ENCODE data around the gene GTF2IRD1.
"Not testable (repeated sequence)": the region's sequence is repeated elsewhere in the genome, so short reads cannot be mapped to it uniquely, and the experiment has no call there.

Gene GTF2IRD1

DNA sequence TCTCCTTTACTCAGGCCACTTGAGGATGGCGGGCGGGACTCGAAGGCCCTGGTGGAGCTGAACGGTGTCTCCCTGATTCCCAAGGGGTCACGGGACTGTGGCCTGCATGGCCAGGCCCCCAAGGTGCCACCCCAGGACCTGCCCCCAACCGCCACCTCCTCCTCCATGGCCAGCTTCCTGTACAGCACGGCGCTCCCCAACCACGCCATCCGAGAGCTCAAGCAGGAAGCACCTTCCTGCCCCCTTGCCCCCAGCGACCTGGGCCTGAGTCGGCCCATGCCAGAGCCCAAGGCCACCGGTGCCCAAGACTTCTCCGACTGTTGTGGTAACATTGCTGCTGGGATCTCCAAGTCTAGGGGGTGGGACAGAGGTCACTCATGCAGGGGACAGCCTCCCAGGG, 65.7 kb downstream of the GTF2IRD1 start:
- no peak overlapping the region for H3K4me3 Mint-ChIP-seq
- no peaks in the 10 kb centered on the region for H3K27me3 Mint-ChIP-seq (ENCODE audit: low read depth)
- H3K9me3 Mint-ChIP-seq = peaks cover 9% of the 10 kb centered on the region
- H3K36me3 Mint-ChIP-seq (ENCODE audit: low read depth) = no peaks in the 10 kb centered on the region
- H3K4me1 Mint-ChIP-seq (ENCODE audit: low read depth) = no peaks in the 10 kb centered on the region
- no peak overlapping the region for H3K27ac Mint-ChIP-seq

DNA sequence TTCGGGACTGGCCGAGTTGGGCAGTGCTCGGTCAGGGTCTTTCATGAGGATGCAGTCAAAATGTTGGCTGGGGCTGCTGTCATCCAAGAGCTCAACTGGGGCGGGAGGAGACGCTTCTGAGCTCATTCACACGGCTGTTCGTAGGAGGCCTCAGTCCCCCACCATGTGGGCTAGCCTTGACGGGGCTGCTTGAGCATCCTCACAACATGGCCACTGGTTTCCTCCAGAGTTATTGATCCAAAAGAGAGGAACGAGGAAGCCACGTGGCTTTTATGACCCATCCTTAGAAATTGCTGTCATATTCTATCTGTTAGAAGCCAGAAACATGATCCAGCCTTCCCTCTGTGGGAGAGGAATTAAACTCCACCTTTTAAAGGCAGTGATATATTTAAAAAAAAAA, 68.1 kb downstream of the GTF2IRD1 start:
- Mint-ChIP-seq H3K27ac (no peak overlapping the region), H3K27me3 (ENCODE audit: low read depth) (no peaks in the 10 kb centered on the region), H3K4me1 (ENCODE audit: low read depth) (no peaks in the 10 kb centered on the region), H3K9me3 (peaks cover 9% of the 10 kb centered on the region), H3K4me3 (no peak overlapping the region), H3K36me3 (ENCODE audit: low read depth) (no peaks in the 10 kb centered on the region)

GRCh38 chr7:74522281-74522905, 68.7 kb downstream of the GTF2IRD1 start:
- no peak overlapping the region for H3K4me3 Mint-ChIP-seq
- H3K36me3 Mint-ChIP-seq (ENCODE audit: low read depth) = no peaks in the 10 kb centered on the region
- peaks cover 9% of the 10 kb centered on the region for H3K9me3 Mint-ChIP-seq
- H3K27me3 Mint-ChIP-seq (ENCODE audit: low read depth) = no peaks in the 10 kb centered on the region
- no peaks in the 10 kb centered on the region for H3K4me1 Mint-ChIP-seq (ENCODE audit: low read depth)
- no peak overlapping the region for H3K27ac Mint-ChIP-seq

- Mint-ChIP-seq H3K9me3 (peaks cover 9% of the 10 kb centered on the region), H3K27me3 (ENCODE audit: low read depth) (no peaks in the 10 kb centered on the region), H3K36me3 (ENCODE audit: low read depth) (no peaks in the 10 kb centered on the region), H3K27ac (no peak overlapping the region), H3K4me1 (ENCODE audit: low read depth) (no peaks in the 10 kb centered on the region), H3K4me3 (no peak overlapping the region)
Observed at GRCh38 chr7:74523015-74523414, 69.3 kb downstream of the GTF2IRD1 start.

DNA sequence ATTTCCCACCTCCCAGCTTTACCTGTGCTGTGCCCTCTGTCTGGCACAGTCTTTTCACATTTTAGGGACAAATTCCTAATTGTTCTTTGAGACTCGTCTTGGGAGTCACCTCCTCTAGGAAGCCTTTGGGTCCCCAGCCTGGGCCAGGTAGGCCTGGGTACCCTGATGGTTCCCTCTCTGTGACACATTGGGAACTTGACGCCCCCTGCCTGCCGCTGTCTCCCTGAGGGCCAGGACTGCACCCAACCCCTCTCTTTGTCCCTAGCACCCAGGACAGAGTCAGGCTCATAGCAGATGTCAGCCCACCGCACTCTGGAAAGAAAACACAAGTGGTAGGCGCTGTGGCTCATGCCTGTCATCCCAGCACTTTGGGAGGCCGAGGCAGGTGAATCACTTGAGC, 71.4 kb downstream of the GTF2IRD1 start:
- Mint-ChIP-seq H3K36me3 (ENCODE audit: low read depth) (no peaks in the 10 kb centered on the region), H3K9me3 (peaks cover 4% of the 10 kb centered on the region), H3K27ac (no peak overlapping the region), H3K27me3 (ENCODE audit: low read depth) (no peaks in the 10 kb centered on the region), H3K4me1 (ENCODE audit: low read depth) (no peaks in the 10 kb centered on the region), H3K4me3 (no peak overlapping the region)

DNA sequence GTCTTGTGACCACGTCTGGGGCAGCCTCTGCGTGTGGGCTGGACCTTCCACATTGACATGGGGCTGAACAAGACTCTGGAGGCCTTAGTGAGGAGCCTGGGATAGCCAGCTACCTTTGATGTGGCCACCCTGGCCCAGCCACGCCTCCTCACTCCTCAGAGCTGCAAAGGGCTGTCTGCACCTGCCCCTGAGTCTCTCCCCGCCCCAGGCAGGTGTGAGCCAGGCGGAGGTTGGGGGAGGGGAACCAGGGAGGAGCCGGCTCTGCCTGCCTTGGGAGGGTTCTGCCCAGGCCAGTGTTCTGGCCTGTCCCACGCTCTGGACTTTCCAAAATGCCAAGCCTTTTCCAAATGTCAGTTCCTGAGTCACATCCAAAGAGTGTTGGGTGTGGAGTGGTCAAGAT, 72.2 kb downstream of the GTF2IRD1 start:
- no peaks in the 10 kb centered on the region for H3K36me3 Mint-ChIP-seq (ENCODE audit: low read depth)
- no peak overlapping the region for H3K4me3 Mint-ChIP-seq
- no peaks in the 10 kb centered on the region for H3K4me1 Mint-ChIP-seq (ENCODE audit: low read depth)
- H3K27ac Mint-ChIP-seq = no peak overlapping the region
- peaks cover 4% of the 10 kb centered on the region for H3K9me3 Mint-ChIP-seq
- H3K27me3 Mint-ChIP-seq (ENCODE audit: low read depth) = no peaks in the 10 kb centered on the region

DNA sequence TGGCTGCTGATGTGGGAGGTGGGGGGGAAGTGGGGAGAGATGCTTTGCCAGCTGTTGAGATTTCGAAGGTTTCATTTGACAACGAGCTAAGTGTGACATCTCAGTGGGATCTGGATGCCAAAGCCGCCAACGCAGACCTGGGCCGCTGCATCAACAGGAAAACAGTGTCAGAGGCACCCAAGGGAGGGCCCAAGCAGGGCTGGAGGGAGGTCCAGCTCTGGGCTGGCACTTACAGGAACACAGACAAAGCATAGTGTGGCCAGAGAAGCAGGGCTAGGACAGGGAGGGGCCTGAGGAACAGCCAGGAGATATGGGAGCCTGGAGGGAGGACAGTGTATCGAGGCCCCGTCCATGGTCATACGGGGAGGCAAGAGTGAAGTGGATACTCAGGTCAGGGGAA, 73.1 kb downstream of the GTF2IRD1 start:
- no peaks in the 10 kb centered on the region for H3K36me3 Mint-ChIP-seq (ENCODE audit: low read depth)
- no peak overlapping the region for H3K4me3 Mint-ChIP-seq
- no peaks in the 10 kb centered on the region for H3K27me3 Mint-ChIP-seq (ENCODE audit: low read depth)
- no peaks in the 10 kb centered on the region for H3K4me1 Mint-ChIP-seq (ENCODE audit: low read depth)
- H3K9me3 Mint-ChIP-seq = no peaks in the 10 kb centered on the region
- no peak overlapping the region for H3K27ac Mint-ChIP-seq

- Mint-ChIP-seq H3K4me1 (ENCODE audit: low read depth) (no peaks in the 10 kb centered on the region), H3K27ac (no peak overlapping the region), H3K27me3 (ENCODE audit: low read depth) (no peaks in the 10 kb centered on the region), H3K9me3 (no peaks in the 10 kb centered on the region), H3K4me3 (no peak overlapping the region), H3K36me3 (ENCODE audit: low read depth) (no peaks in the 10 kb centered on the region)
Observed at GRCh38 chr7:74527842-74528241, 74.1 kb downstream of the GTF2IRD1 start.

- not testable (repeated sequence) for H3K27me3 Mint-ChIP-seq (ENCODE audit: low read depth); H3K9me3 Mint-ChIP-seq; H3K4me1 Mint-ChIP-seq (ENCODE audit: low read depth); H3K36me3 Mint-ChIP-seq (ENCODE audit: low read depth); H3K27ac Mint-ChIP-seq; H3K4me3 Mint-ChIP-seq
Observed at GRCh38 chr7:74528773-74529172, 75.1 kb downstream of the GTF2IRD1 start.

DNA sequence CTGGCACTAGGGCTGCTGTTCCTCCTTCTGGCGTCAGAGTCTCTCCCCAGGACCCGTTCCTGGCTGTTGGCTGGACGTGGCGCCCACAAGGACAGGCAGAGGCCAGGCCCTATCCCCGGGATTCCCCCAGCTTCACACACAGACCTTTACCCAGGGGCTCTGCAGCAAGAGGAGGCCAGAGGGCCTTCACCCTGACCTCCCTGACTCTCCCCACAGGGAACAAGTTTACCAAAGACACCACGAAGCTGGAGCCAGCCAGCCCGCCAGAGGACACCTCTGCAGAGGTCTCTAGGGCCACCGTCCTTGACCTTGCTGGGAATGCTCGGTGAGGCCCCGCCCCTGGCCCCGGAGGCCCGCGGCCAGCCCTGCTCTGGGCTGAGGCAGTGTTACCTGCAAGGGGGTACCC, 82.2 kb downstream of the GTF2IRD1 start:
- no peaks in the 10 kb centered on the region for H3K4me1 Mint-ChIP-seq (ENCODE audit: low read depth)
- H3K4me3 Mint-ChIP-seq = no peak overlapping the region
- no peaks in the 10 kb centered on the region for H3K27me3 Mint-ChIP-seq (ENCODE audit: low read depth)
- no peak overlapping the region for H3K27ac Mint-ChIP-seq
- no peaks in the 10 kb centered on the region for H3K36me3 Mint-ChIP-seq (ENCODE audit: low read depth)
- H3K9me3 Mint-ChIP-seq = no peaks in the 10 kb centered on the region

GRCh38 chr7:74541937-74542336, 88.2 kb downstream of the GTF2IRD1 start:
- not testable (repeated sequence) for H3K4me1 Mint-ChIP-seq (ENCODE audit: low read depth); H3K27me3 Mint-ChIP-seq (ENCODE audit: low read depth); H3K36me3 Mint-ChIP-seq (ENCODE audit: low read depth); H3K9me3 Mint-ChIP-seq; H3K4me3 Mint-ChIP-seq; H3K27ac Mint-ChIP-seq

GRCh38 chr7:74542558-74543117, 88.9 kb downstream of the GTF2IRD1 start:
- Mint-ChIP-seq H3K9me3 (peaks cover 7% of the 10 kb centered on the region), H3K27me3 (ENCODE audit: low read depth) (no peaks in the 10 kb centered on the region), H3K36me3 (ENCODE audit: low read depth) (no peaks in the 10 kb centered on the region), H3K4me1 (ENCODE audit: low read depth) (no peaks in the 10 kb centered on the region), H3K27ac (no peak overlapping the region), H3K4me3 (no peak overlapping the region)

GRCh38 chr7:74544706-74545469, 91.2 kb downstream of the GTF2IRD1 start:
- Mint-ChIP-seq H3K27ac (no peak overlapping the region), H3K36me3 (ENCODE audit: low read depth) (no peaks in the 10 kb centered on the region), H3K27me3 (ENCODE audit: low read depth) (no peaks in the 10 kb centered on the region), H3K4me1 (ENCODE audit: low read depth) (no peaks in the 10 kb centered on the region), H3K9me3 (peaks cover 7% of the 10 kb centered on the region), H3K4me3 (no peak overlapping the region)

- Mint-ChIP-seq H3K4me1 (ENCODE audit: low read depth) (no peaks in the 10 kb centered on the region), H3K9me3 (peaks cover 7% of the 10 kb centered on the region), H3K4me3 (no peak overlapping the region), H3K27ac (no peak overlapping the region), H3K27me3 (ENCODE audit: low read depth) (no peaks in the 10 kb centered on the region), H3K36me3 (ENCODE audit: low read depth) (no peaks in the 10 kb centered on the region)
Observed at GRCh38 chr7:74545921-74546320, 92.2 kb downstream of the GTF2IRD1 start.

DNA sequence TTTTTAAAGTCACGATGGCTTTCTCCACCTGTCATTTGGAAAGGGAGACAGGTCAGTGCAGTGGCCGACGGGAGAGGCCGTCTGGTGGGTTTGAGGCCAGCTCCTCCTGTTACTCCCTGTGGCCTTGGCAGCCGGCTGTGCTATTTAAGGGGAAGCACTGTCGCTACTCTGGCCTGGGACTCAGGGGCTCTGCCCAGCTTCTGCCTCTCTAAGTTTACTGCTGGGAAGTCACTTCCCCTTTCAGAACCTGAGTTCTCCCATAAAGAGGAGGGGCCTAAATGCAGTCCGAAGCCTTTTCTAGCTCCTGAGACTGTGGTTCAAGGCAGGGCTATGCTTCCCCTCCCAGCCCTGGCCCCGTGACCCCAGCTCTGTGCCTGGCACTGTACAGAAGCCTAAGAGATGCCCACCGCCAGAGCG, 99.9 kb downstream of the GTF2IRD1 start:
- H3K27me3 Mint-ChIP-seq (ENCODE audit: low read depth); H3K4me1 Mint-ChIP-seq (ENCODE audit: low read depth); H3K9me3 Mint-ChIP-seq; H3K4me3 Mint-ChIP-seq; H3K36me3 Mint-ChIP-seq (ENCODE audit: low read depth); H3K27ac Mint-ChIP-seq: not testable (repeated sequence)

Data from T-helper 1 cell treated with Interleukin-12 subunit alpha and Interleukin-12 subunit beta and Interleukin-4 antibody, amounts not matched to agents 30 μg/mL and 1 μg/mL, for 36 hours (primary cell).